SK-N-SH treated with all-trans-retinoic acid at 6 μM for 48 hours (cell line): ENCODE measurements around the gene MPPED1.

Source experiments
- ATAC-seq: fragments of 200-7000 bp; cut with Tn5 transposase; 3 replicates; pipeline ENCODE4 v1.9.1; 2020; ENCODE audit warnings: mild to moderate bottlenecking, moderate library complexity
- ARNTL ChIP-seq: fragments of 450-650 bp; formaldehyde crosslinking; IDR thresholded peaks from 2 replicates; pipeline ENCODE4 v1.5.0; 2020; ENCODE audit warnings: low read depth, mild to moderate bottlenecking, moderate library complexity, borderline replicate concordance
- BACH2 ChIP-seq: fragments of 250-450 bp; sonication (Bioruptor Pico); IDR thresholded peaks from 2 replicates; pipeline ENCODE4 v1.9.0; 2021; ENCODE audit warnings: mild to moderate bottlenecking, borderline replicate concordance
- CREB5 ChIP-seq: fragments of 250-450 bp; sonication (Bioruptor Pico); IDR thresholded peaks from 2 replicates; pipeline ENCODE4 v1.5.1; 2020; ENCODE audit warnings: low read depth, mild to moderate bottlenecking, moderate library complexity
- ESRRG ChIP-seq: fragments of 250-450 bp; sonication (Bioruptor Pico); IDR thresholded peaks from 2 replicates; pipeline ENCODE4 v1.6.1; 2021; ENCODE audit warnings: mild to moderate bottlenecking
- GLIS3 ChIP-seq: fragments of 250-450 bp; sonication (Bioruptor Pico); IDR thresholded peaks from 2 replicates; pipeline ENCODE4 v1.5.0; 2020; ENCODE audit warnings: mild to moderate bottlenecking, moderate library complexity
- ISL1 ChIP-seq: fragments of 250-450 bp; sonication (Bioruptor Pico); IDR thresholded peaks from 2 replicates; pipeline ENCODE4 v2.1.2; 2022; ENCODE audit warnings: mild to moderate bottlenecking, moderate library complexity
- OSR1 ChIP-seq: fragments of 250-450 bp; sonication (Bioruptor Pico); IDR thresholded peaks from 2 replicates; pipeline ENCODE4 v1.8.0; 2022; ENCODE audit warnings: moderate library complexity, mild to moderate bottlenecking, inconsistent platforms
- PATZ1 ChIP-seq: fragments of 250-450 bp; sonication (Bioruptor Pico); IDR thresholded peaks from 2 replicates; pipeline ENCODE4 v1.8.0; 2020; ENCODE audit warnings: mild to moderate bottlenecking, moderate library complexity, borderline replicate concordance
- PPARA ChIP-seq: fragments of 250-450 bp; sonication (Bioruptor Pico); IDR thresholded peaks from 2 replicates; pipeline ENCODE4 v1.5.0; 2020; ENCODE audit warnings: mild to moderate bottlenecking, borderline replicate concordance
- RARB ChIP-seq: fragments of 250-450 bp; sonication (Bioruptor Pico); IDR thresholded peaks from 2 replicates; pipeline ENCODE4 v1.8.0; 2021; ENCODE audit warnings: mild to moderate bottlenecking, moderate library complexity
- SNAI2 ChIP-seq: fragments of 250-450 bp; sonication (Bioruptor Pico); IDR thresholded peaks from 2 replicates; pipeline ENCODE4 v1.5.0; 2020; ENCODE audit warnings: mild to moderate bottlenecking, moderate library complexity
- TCF4 ChIP-seq: fragments of 250-450 bp; sonication (Bioruptor Pico); IDR thresholded peaks from 2 replicates; pipeline ENCODE4 v1.8.0; 2021; ENCODE audit warnings: mild to moderate bottlenecking, moderate library complexity, borderline replicate concordance
- TOX ChIP-seq: fragments of 250-450 bp; sonication (Bioruptor Pico); IDR thresholded peaks from 2 replicates; pipeline ENCODE4 v1.8.0; 2021; ENCODE audit warnings: mild to moderate bottlenecking, moderate library complexity, borderline replicate concordance
- TSHZ2 ChIP-seq: fragments of 250-450 bp; sonication (Bioruptor Pico); IDR thresholded peaks from 2 replicates; pipeline ENCODE4 v1.5.0; 2020; ENCODE audit warnings: mild to moderate bottlenecking, moderate library complexity
- ZC3H10 ChIP-seq: fragments of 250-450 bp; sonication (Bioruptor Pico); IDR thresholded peaks from 2 replicates; pipeline ENCODE4 v1.5.1; 2021; ENCODE audit warnings: mild to moderate bottlenecking, moderate library complexity
- ZFP3 ChIP-seq: fragments of 250-450 bp; sonication (Bioruptor Pico); IDR thresholded peaks from 2 replicates; pipeline ENCODE4 v1.5.0; 2020; ENCODE audit warnings: mild to moderate bottlenecking, moderate library complexity
- ZFP30 ChIP-seq: fragments of 450-650 bp; formaldehyde crosslinking; IDR thresholded peaks from 2 replicates; pipeline ENCODE4 v1.5.0; 2022; ENCODE audit warnings: mild to moderate bottlenecking, moderate library complexity
- ZNF565 ChIP-seq: fragments of 450-650 bp; formaldehyde crosslinking; conservative IDR thresholded peaks from 2 replicates; pipeline ENCODE4 v1.5.0; 2020; ENCODE audit warnings: low read depth, mild to moderate bottlenecking, moderate library complexity
- ZNF70 ChIP-seq: fragments of 450-650 bp; formaldehyde crosslinking; IDR thresholded peaks from 2 replicates; pipeline ENCODE4 v1.5.0; 2020; ENCODE audit warnings: mild to moderate bottlenecking, moderate library complexity
- ZNF8 ChIP-seq: fragments of 450-650 bp; formaldehyde crosslinking; IDR thresholded peaks from 2 replicates; pipeline ENCODE4 v1.5.0; 2020; ENCODE audit warnings: mild to moderate bottlenecking, moderate library complexity
- TF ChIP-seq, protein P1 (sequence below): fragments of 250-450 bp; sonication (Bioruptor Pico); IDR thresholded peaks from 2 replicates; pipeline ENCODE4 v1.8.0; 2021; ENCODE audit warnings: low read depth, mild to moderate bottlenecking, moderate library complexity, borderline replicate concordance

The MPPED1 gene

GRCh38 chr22:43535336-43535735 is 123.5 kb downstream of the MPPED1 start:
- no peak for ATAC-seq
- no peak for TF ChIP-seq ISL1 (CRISPR knock-in tag)

GRCh38 chr22:43535741-43536140 is 123.9 kb downstream of the MPPED1 start:
- TF ChIP-seq ZFP30 (no peak), SNAI2 (CRISPR knock-in tag) (no peak), ISL1 (CRISPR knock-in tag) (no peak), PATZ1 (CRISPR knock-in tag) (no peak), ZC3H10 (no peak), ZNF8 (CRISPR knock-in tag) (no peak)
- TF ChIP-seq, all 23 proteins: peak for 0
- ATAC-seq = no peak

GRCh38 chr22:43537019-43537585 is 125.3 kb downstream of the MPPED1 start:
- no peak for ATAC-seq
- no peak for TF ChIP-seq PATZ1 (CRISPR knock-in tag)
- no peak for TF ChIP-seq CREB5 (CRISPR knock-in tag)
- TF ChIP-seq ZNF565 (CRISPR knock-in tag) = no peak
- TF ChIP-seq ZFP3 = no peak
- no peak for TF ChIP-seq ISL1 (CRISPR knock-in tag)
- no peak for TF ChIP-seq ZNF70 (CRISPR knock-in tag)
- TF ChIP-seq OSR1 (CRISPR knock-in tag) = no peak
- no peak for TF ChIP-seq TCF4 (CRISPR knock-in tag)
- no peak for TF ChIP-seq ZFP30
- TF ChIP-seq TOX (CRISPR knock-in tag) = no peak
- TF ChIP-seq ESRRG (CRISPR knock-in tag) = no peak
- TF ChIP-seq TSHZ2 (CRISPR knock-in tag) = no peak
- TF ChIP-seq PPARA (CRISPR knock-in tag) = no peak
- TF ChIP-seq SNAI2 (CRISPR knock-in tag) = no peak
- no peak for TF ChIP-seq RARB
- no peak for TF ChIP-seq ZNF8 (CRISPR knock-in tag)
- no peak for TF ChIP-seq ARNTL (CRISPR knock-in tag)
- TF ChIP-seq GLIS3 (CRISPR knock-in tag) = no peak
- TF ChIP-seq BACH2 = no peak

DNA sequence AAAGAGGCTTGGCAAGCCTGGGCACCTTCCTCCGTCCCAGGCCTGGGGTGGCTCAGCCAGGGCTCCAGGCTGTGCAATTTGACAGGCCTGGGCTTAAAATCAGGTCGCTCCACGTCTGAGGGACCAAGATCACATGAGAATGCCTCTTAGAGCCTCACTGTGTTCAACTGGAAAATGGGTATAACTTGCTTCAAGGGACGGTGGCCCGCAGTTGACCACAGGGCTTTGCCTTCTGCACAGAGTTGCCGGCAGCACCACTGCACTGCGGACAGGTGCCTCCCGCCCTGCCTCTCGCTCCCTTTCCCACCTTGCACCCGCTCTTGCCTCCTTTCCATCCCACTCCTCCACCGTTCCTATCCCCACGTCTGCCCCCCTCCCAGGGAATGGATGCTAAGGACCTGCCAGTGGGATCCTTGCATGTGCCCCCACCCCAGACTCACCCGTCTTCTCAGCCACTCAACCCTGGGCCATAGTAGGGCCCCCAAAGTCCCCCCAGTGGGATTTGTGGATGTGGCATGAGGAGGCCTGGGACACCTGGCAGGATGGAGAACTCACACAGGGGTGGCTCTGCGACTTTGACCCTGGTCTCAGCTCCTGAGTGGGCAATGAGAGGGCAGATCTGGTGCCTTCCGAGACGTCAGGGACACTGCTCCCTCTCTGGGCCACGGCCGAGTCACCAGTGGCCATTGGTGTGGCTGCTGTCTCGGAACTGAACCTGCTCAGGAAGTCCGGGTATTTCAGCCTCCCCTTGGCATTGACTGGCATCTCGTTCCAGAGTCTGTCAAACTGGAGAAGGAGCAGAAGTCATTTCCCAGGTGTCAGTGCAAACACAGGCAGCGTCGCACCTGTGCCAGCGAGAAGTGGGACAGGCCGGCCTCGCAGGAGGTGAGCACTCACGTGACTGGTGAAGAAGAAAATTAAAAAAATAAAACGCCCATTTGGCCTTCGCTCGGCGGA is 128.0 kb downstream of the MPPED1 start:
- no peak for ATAC-seq
- TF ChIP-seq GLIS3 (CRISPR knock-in tag) = no peak
- TF ChIP-seq ZFP30 = no peak
- TF ChIP-seq OSR1 (CRISPR knock-in tag) = no peak
- no peak for TF ChIP-seq ISL1 (CRISPR knock-in tag)
- TF ChIP-seq PPARA (CRISPR knock-in tag) = no peak
- no peak for TF ChIP-seq CREB5 (CRISPR knock-in tag)
- no peak for TF ChIP-seq PATZ1 (CRISPR knock-in tag)
- no peak for TF ChIP-seq ARNTL (CRISPR knock-in tag)
- TF ChIP-seq, protein P1, sequence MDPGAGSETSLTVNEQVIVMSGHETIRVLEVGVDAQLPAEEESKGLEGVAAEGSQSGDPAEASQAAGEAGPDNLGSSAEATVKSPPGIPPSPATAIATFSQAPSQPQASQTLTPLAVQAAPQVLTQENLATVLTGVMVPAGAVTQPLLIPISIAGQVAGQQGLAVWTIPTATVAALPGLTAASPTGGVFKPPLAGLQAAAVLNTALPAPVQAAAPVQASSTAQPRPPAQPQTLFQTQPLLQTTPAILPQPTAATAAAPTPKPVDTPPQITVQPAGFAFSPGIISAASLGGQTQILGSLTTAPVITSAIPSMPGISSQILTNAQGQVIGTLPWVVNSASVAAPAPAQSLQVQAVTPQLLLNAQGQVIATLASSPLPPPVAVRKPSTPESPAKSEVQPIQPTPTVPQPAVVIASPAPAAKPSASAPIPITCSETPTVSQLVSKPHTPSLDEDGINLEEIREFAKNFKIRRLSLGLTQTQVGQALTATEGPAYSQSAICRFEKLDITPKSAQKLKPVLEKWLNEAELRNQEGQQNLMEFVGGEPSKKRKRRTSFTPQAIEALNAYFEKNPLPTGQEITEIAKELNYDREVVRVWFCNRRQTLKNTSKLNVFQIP = no peak
- TF ChIP-seq SNAI2 (CRISPR knock-in tag) = no peak
- no peak for TF ChIP-seq ZNF8 (CRISPR knock-in tag)
